Measurements from ENCODE around the gene NCR3LG1.

NCR3LG1 gene

GRCh38 chr11:17384002-17384511 is 32.5 kb downstream of the NCR3LG1 start:
- H3K27ac ChIP-seq: no peak overlapping the region
- peak; percentile 88 for TF ChIP-seq CTCF (conservative IDR thresholded peaks at IDR 0.05)

DNA sequence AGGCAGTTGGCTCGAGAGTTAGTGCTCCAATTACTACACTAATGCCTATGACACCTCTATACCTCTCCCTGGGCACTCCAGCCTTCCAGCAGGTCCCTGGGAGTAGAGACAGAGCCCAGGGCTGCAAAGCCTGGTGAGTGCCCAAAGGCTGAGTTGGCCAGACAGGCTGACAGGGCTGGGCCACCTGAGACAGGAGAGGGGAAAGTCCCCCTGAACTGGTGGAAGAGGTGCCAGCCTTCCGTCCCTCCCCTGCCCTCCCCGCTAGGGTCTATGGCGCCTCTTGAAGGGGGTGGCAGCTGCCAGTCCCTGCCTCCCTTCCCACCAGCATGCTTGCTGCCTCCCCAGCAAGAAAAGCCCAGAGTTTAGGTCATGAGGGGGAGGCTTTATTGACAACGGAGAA is 33.9 kb downstream of the NCR3LG1 start:
- no peak overlapping the region; the same call in 1 of the 2 replicates for H3K27ac ChIP-seq
- no peak for TF ChIP-seq CTCF (conservative IDR thresholded peaks at IDR 0.05)

GRCh38 chr11:17385926-17386325 is 34.3 kb downstream of the NCR3LG1 start:
- no peak for TF ChIP-seq CTCF (conservative IDR thresholded peaks at IDR 0.05)
- H3K27ac ChIP-seq: peak overlapping the region; percentile 7; the same call in 1 of the 2 replicates

DNA sequence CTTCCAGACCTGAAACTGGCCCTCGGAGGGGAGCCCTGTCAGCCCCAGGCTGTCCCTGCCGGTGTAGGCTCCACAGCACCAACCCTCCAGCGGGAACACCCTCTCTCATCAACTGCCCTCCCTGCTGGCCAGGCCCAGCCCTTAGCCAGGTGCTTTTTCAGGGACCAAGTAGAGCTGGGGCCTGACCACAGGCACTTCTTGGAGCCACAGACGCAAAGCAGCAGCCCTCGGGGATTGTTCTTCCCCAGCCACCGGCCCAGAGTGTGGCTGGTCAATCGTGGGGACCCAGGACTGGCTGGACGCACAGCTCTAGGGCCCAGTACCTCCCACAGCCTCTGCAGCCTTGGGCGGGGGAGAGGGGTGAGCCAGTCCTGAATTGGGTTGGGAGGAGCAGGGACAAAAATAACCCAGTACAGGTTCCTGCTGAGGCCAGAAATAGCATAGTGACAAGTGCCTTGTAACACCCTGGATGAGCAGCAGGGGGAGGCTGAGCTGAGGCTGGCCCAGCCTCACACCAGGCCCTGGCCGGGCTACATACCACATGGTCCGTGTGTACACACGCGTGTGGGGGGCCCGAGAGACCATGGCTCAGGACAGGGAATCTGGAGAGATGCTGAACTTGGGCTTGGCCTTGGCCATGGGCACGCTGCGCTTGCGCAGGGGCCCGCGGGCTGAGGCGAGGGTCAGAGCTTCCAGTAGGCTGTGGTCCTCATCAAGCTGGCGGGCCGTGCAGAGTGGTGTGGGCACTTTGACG is 34.9 kb downstream of the NCR3LG1 start:
- peak; percentile 75 for TF ChIP-seq CTCF (conservative IDR thresholded peaks at IDR 0.05)

DNA sequence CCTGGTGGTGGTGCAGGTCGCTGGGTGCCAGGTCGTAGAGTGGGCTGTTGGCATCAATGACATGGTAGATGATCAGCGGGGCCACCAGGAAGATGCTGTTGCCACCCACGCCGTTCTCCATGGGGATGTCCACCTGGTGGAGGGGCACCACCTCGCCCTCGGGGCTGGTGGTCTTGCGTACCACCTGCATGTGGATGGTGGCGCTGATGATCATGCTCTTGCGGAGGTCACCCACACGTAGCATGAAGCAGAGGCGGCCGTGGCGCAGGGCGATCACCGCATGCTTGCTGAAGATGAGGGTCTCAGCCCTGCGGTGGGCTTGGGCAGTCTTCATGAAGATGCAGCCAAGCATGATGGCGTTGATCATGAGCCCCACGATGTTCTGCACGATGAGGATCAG is 35.7 kb downstream of the NCR3LG1 start:
- TF ChIP-seq CTCF (conservative IDR thresholded peaks at IDR 0.05): no peak
- no peak overlapping the region for H3K27ac ChIP-seq

More for the DNA sequence above, 34.9 kb downstream of the NCR3LG1 start:
- peak overlapping the region; percentile 7; the same call in 1 of the 2 replicates for H3K27ac ChIP-seq

GRCh38 chr11:17387811-17388210 is 36.2 kb downstream of the NCR3LG1 start:
- no peak for TF ChIP-seq CTCF (conservative IDR thresholded peaks at IDR 0.05)
- H3K27ac ChIP-seq: no peak overlapping the region

DNA sequence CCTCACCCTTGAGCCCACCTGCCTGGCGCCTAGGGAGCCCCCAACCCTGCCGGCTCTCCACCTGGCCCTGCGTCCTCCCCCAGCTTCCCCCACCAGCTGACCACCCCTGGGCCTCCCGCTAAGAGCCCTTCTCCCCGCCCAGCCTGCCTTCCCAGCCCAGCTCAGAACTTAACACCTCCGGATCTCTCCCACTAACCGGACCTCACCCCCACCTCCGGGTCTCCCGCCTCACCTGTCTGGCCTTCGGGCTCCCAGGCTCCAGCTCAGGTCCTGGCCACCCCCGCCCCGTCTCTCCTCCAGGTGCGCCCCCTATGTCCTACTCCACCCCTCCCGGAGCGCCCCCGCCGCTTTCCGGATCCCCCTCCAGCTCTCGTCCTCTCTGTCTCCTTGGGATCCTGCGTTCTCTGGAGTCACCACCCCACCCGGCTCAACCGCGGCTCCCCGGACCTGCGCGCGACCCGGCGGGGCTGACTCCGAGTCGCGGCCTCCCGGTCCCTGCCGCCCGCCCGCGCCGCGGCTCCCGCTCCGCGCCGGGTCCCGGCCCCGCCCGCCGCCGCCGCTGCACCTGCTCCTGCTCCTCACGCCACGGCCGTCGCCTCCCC is 37.1 kb downstream of the NCR3LG1 start, which contains the start of gene KCNJ11:
TSS of gene KCNJ11 (minus strand) at position 51 of the 602 bp plus-strand sequence. CDS start 568 bp downstream, outside the sequence.
- H3K27ac ChIP-seq: peak within 1 kb of the TSS; percentile 77
- TF ChIP-seq CTCF (conservative IDR thresholded peaks at IDR 0.05): no peak

All from VCaP (cell line).